ENCODE measurements around the gene CINP. TPM values are rescaled to one million over a fixed set of nuclear protein-coding genes. Genes with fewer than 3 reads are reported as not detected.
A peak's percentile ranks its signal among the peaks of the same experiment; 100 is the strongest.
"Not testable (repeated sequence)": the region's sequence is repeated elsewhere in the genome, so short reads cannot be mapped to it uniquely, and the experiment has no call there.

Gene CINP
- total RNA-seq, 4 donors from 2014 or later: 19.2 to 25.1 (median 21.5) TPM

DNA sequence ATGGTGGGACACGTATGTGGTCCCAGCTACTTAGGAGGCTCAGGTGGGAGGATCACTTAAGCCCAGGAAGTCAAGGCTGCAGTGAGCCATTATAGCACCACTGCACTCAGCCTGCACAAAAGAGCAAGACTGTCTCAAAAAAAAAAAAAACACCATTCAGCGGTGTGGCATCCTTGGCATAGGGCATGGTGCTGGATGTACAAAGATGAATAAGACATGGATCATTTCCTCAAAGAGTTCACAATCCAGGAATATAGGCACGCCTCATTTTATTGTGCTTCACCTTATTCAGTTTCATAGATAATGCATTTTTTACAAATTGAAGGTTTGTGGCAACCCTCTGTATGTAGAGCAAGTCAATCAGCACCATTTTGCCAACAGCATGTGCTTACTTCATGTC is 6.4 kb downstream of the CINP start:
- intact Hi-C loops (cut with DNase I; ENCODE audit: low total_unique reads): no loop called here

DNA sequence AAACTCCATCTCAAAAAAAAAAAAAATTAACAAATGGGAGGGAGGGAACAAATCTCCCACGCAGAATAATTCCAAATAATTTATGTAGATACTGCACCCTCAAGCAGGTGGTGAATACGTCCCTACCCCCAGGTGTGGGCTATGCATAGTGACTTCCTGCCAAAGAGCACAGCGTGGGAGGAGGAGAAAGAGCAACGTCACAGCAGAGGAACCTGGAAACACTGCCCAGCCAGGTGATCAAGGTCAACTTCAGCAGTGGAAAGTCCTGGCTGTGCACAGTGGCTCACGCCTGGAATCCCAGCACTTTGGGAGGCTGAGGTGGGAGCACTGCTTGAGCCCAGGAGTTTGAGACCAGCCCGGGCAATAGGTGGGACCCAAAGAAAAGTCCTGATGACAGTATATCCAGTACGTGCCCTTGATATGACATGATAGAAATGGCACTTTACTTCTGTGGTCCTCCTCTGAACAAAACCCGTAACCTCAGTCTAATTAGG is 9.5 kb downstream of the CINP start:
- DNase-seq: no peak
- no peaks in the 10 kb centered on the region for H3K27me3 ChIP-seq
- in situ Hi-C loops (cut with MboI; ENCODE audit: low sequenced_read_pairs in 4 of 4): no loop called here
- no peak for ATAC-seq
- TF ChIP-seq, protein P1, sequence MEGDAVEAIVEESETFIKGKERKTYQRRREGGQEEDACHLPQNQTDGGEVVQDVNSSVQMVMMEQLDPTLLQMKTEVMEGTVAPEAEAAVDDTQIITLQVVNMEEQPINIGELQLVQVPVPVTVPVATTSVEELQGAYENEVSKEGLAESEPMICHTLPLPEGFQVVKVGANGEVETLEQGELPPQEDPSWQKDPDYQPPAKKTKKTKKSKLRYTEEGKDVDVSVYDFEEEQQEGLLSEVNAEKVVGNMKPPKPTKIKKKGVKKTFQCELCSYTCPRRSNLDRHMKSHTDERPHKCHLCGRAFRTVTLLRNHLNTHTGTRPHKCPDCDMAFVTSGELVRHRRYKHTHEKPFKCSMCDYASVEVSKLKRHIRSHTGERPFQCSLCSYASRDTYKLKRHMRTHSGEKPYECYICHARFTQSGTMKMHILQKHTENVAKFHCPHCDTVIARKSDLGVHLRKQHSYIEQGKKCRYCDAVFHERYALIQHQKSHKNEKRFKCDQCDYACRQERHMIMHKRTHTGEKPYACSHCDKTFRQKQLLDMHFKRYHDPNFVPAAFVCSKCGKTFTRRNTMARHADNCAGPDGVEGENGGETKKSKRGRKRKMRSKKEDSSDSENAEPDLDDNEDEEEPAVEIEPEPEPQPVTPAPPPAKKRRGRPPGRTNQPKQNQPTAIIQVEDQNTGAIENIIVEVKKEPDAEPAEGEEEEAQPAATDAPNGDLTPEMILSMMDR (IDR thresholded peaks at IDR 0.05 in 4 of 5, conservative IDR thresholded peaks at IDR 0.05 in 1 of 5): no peak
- no peak for TF ChIP-seq POLR2A (IDR thresholded peaks at IDR 0.05)
- H3K36me3 ChIP-seq: peaks cover 0 to 74% of the 10 kb centered on the region in 2 donors
- intact Hi-C loops (cut with DNase I; ENCODE audit: low total_unique reads): no loop called here
- H3K4me1 ChIP-seq: no peaks in the 10 kb centered on the region
- no peak overlapping the region for H3K27ac ChIP-seq
- no peak overlapping the region for H3K4me3 ChIP-seq
- H3K9me3 ChIP-seq: no peaks in the 10 kb centered on the region

More for the DNA sequence above, 6.4 kb downstream of the CINP start:
- peaks cover 0 to 78% of the 10 kb centered on the region in 2 donors for H3K36me3 ChIP-seq
- H3K27ac ChIP-seq: no peak overlapping the region
- H3K4me3 ChIP-seq: no peak overlapping the region
- in situ Hi-C loops (cut with MboI; ENCODE audit: low sequenced_read_pairs in 4 of 4): no loop called here
- H3K27me3 ChIP-seq: no peaks in the 10 kb centered on the region
- DNase-seq (no peak), ATAC-seq (no peak)
- peaks cover 0 to 3% of the 10 kb centered on the region in 2 donors for H3K4me1 ChIP-seq
- no peaks in the 10 kb centered on the region for H3K9me3 ChIP-seq
- no peak for TF ChIP-seq POLR2A (IDR thresholded peaks at IDR 0.05)
- TF ChIP-seq, protein P1 (IDR thresholded peaks at IDR 0.05 in 4 of 5, conservative IDR thresholded peaks at IDR 0.05 in 1 of 5): no peak

GRCh38 chr14:102352213-102352612 is 10.5 kb downstream of the CINP start:
- H3K4me3 ChIP-seq: no peak overlapping the region
- no peak for DNase-seq
- intact Hi-C loops (cut with DNase I; ENCODE audit: low total_unique reads) (no loop called here), in situ Hi-C loops (cut with MboI; ENCODE audit: low sequenced_read_pairs in 4 of 4) (no loop called here)
- H3K27me3 ChIP-seq: no peaks in the 10 kb centered on the region
- H3K36me3 ChIP-seq: peaks cover 2 to 74% of the 10 kb centered on the region in 2 donors
- no peaks in the 10 kb centered on the region for H3K9me3 ChIP-seq
- H3K4me1 ChIP-seq: no peaks in the 10 kb centered on the region
- no peak for ATAC-seq
- H3K27ac ChIP-seq: peak overlapping the region; percentile 9 to 72 (median 45)
- TF ChIP-seq POLR2A (IDR thresholded peaks at IDR 0.05): no peak
- TF ChIP-seq, protein P1 (IDR thresholded peaks at IDR 0.05 in 4 of 5, conservative IDR thresholded peaks at IDR 0.05 in 1 of 5): no peak

DNA sequence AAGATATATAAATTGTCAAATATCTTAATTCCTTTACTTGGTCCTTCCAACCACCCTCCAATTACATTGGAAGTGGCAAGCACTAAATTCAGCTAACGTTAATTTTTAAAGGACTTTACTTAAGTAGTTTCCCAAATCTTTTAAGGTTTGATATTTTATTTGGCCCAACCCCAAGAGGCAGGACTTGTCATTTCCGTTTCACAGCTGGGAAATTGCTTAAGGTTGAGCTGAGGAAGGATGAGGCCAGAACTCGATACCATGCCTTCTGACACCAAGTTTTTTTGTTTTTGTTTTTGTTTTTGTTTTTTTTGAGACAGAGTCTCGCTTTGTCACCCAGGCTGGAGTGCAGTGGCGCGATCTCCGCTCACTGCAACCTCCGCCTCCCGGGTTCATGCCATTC is 11.1 kb downstream of the CINP start:
- H3K4me3 ChIP-seq; ATAC-seq; intact Hi-C loops (cut with DNase I; ENCODE audit: low total_unique reads); H3K27me3 ChIP-seq; H3K4me1 ChIP-seq; DNase-seq; in situ Hi-C loops (cut with MboI; ENCODE audit: low sequenced_read_pairs in 4 of 4); H3K9me3 ChIP-seq: not testable (repeated sequence)
- peaks cover 2 to 74% of the 10 kb centered on the region in 2 donors for H3K36me3 ChIP-seq
- H3K27ac ChIP-seq: peak overlapping the region; percentile 9 to 72 (median 45)

DNA sequence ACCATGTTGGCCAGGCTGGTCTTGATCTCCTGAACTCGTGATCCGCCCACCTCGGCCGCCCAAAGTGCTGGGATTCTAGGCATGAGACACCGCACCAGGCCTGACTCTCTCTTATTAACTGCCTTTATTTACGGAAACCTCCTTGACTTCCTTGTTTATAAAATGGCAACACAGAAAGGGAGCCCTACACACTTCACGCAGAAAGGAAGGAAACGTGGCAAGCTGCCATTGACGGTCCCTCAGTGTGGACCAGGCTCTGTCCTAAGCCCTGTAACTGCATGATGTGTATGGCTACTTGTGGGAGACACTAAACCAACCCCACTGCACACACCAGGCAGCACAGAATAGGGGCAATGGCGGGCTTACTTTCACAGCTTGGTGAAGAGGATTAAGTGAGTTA is 11.7 kb downstream of the CINP start:
- intact Hi-C loops (cut with DNase I; ENCODE audit: low total_unique reads) (no loop called here), in situ Hi-C loops (cut with MboI; ENCODE audit: low sequenced_read_pairs in 4 of 4) (no loop called here)
- H3K27me3 ChIP-seq: no peaks in the 10 kb centered on the region
- H3K36me3 ChIP-seq: peaks cover 2 to 74% of the 10 kb centered on the region in 2 donors
- no peaks in the 10 kb centered on the region for H3K9me3 ChIP-seq
- DNase-seq (no peak), ATAC-seq (no peak)
- H3K27ac ChIP-seq: peak overlapping the region; percentile 34 to 72 (median 45)
- TF ChIP-seq, protein P1 (IDR thresholded peaks at IDR 0.05 in 4 of 5, conservative IDR thresholded peaks at IDR 0.05 in 1 of 5): no peak
- TF ChIP-seq POLR2A (IDR thresholded peaks at IDR 0.05): no peak
- no peak overlapping the region for H3K4me3 ChIP-seq
- H3K4me1 ChIP-seq: no peaks in the 10 kb centered on the region
